HT1080 (cell line): ENCODE measurements around the gene HSPD1. TPM values are rescaled to one million over a fixed set of nuclear protein-coding genes. Genes with fewer than 3 reads are reported as not detected.

Experiments used
- DNase-seq: peaks from one replicate; pipeline ENCODE4 v3.0.0-alpha.2; 2015; ENCODE audit warnings: low read depth
- small RNA-seq: library from RNA; depleted of rRNA; stranded (forward); fragments of <200 nt; gene quantifications from one replicate; pipeline ENCODE3, GENCODE V24; 2014
- total RNA-seq: library from RNA; depleted of rRNA; stranded (reverse); fragments of >200 nt; shearing (Covaris generic); gene quantifications from 2 replicates; pipeline ENCODE4 v1.2.3, GENCODE V29; 2014; rRNA removed

Gene HSPD1
- total RNA-seq, 1 experiment from 2014 or later, result 581 TPM

DNA sequence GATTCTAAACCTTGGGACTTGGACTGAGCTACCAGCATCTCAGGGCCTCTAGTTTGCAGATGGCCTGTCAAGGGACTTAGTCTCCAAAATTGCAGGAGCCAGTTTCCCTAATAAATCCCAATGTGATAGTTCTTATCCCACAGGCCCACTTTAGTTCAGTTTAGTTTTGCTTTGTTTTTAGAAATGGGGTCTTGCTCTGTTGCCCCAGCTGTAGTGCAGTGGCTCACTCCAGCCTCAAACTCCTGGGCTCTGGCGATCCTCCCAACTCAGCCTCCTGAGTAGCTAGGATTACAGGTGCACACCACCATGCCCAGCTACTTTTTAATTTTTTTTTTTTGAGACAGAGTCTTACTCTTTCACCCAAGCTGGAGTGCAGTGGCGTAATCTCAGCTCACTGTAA lies 62.3 kb downstream of the HSPD1 start:
- no peak for DNase-seq

Small RNA genes within 50 kb of the gene (small RNA-seq; reads per million reads assigned to genes)
- gene AC020550.1, result not detected
- not detected for gene RNU6-1029P

Other genes with a start within 250 kb of the HSPD1 start
- gene ANKRD44, start 189.1 kb downstream of the HSPD1 start, total RNA-seq, result 10.4 and 16.0 TPM in 2 replicates
- 137 and 168 TPM in 2 replicates for gene SF3B1, start 64.8 kb downstream of the HSPD1 start, total RNA-seq
- gene COQ10B, start 46.3 kb downstream of the HSPD1 start, total RNA-seq, result 20.2 and 22.3 TPM in 2 replicates
- gene HSPE1, start 539 bp upstream of the HSPD1 start, total RNA-seq, result 266 and 324 TPM in 2 replicates
- gene MOB4, start 16.2 kb upstream of the HSPD1 start, total RNA-seq, result 20.1 and 26.2 TPM in 2 replicates
- gene RFTN2, start 175.7 kb upstream of the HSPD1 start, total RNA-seq, result not detected in 2 replicates
- 9.2 and 13.1 TPM in 2 replicates for gene MARS2, start 205.5 kb upstream of the HSPD1 start, total RNA-seq